ENCODE data around the gene MEGF10. TPM values are rescaled to one million over a fixed set of nuclear protein-coding genes. Genes with fewer than 3 reads are reported as not detected.

Gene MEGF10
- polyA plus RNA-seq, 1 donor from 2014 or later: 0.05 TPM

- Histone ChIP-seq H3K9ac (ENCODE audit: low read length) (no peak overlapping the region), H3K27ac (ENCODE audit: low read length) (no peak overlapping the region), H3K9me3 (ENCODE audit: low read length) (no peaks in the 10 kb centered on the region), H3K4me3 (ENCODE audit: low read length) (no peak overlapping the region), H4K20me1 (ENCODE audit: insufficient read depth) (no peaks in the 10 kb centered on the region), H3K36me3 (ENCODE audit: insufficient read depth, low read length) (no peaks in the 10 kb centered on the region), H3K9me2 (ENCODE audit: insufficient read depth, low read length) (no peaks in the 10 kb centered on the region), H3K79me2 (replicated peaks; ENCODE audit: insufficient read depth, low read length) (no peaks in the 10 kb centered on the region), H2AFZ (ENCODE audit: low read depth, low read length) (no peak overlapping the region), H3F3A (ENCODE audit: insufficient read depth, low read length, poor library complexity, severe bottlenecking) (no peaks in the 10 kb centered on the region), H3K27me3 (ENCODE audit: insufficient read depth, low read depth, low read length) (no peaks in the 10 kb centered on the region), H3K4me2 (ENCODE audit: low read length) (no peak overlapping the region)
- TF ChIP-seq REST (IDR thresholded peaks at IDR 0.05; ENCODE audit: borderline replicate concordance): no peak
Observed at GRCh38 chr5:127331890-127332649, 41.5 kb downstream of the MEGF10 start.

- Histone ChIP-seq H3F3A (ENCODE audit: insufficient read depth, low read length, poor library complexity, severe bottlenecking) (no peaks in the 10 kb centered on the region), H2AFZ (ENCODE audit: low read depth, low read length) (no peak overlapping the region), H3K79me2 (replicated peaks; ENCODE audit: insufficient read depth, low read length) (no peaks in the 10 kb centered on the region), H4K20me1 (ENCODE audit: insufficient read depth) (no peaks in the 10 kb centered on the region), H3K9ac (ENCODE audit: low read length) (no peak overlapping the region), H3K4me2 (ENCODE audit: low read length) (no peak overlapping the region), H3K9me3 (ENCODE audit: low read length) (no peaks in the 10 kb centered on the region), H3K4me3 (ENCODE audit: low read length) (no peak overlapping the region), H3K9me2 (ENCODE audit: insufficient read depth, low read length) (no peaks in the 10 kb centered on the region), H3K27ac (ENCODE audit: low read length) (no peak overlapping the region), H3K27me3 (ENCODE audit: insufficient read depth, low read depth, low read length) (no peaks in the 10 kb centered on the region), H3K36me3 (ENCODE audit: insufficient read depth, low read length) (no peaks in the 10 kb centered on the region)
- no peak for TF ChIP-seq RAD21 (conservative IDR thresholded peaks at IDR 0.05)
- no peak for TF ChIP-seq CTCF (IDR thresholded peaks at IDR 0.05; ENCODE audit: poor library complexity, severe bottlenecking)
- TF ChIP-seq EZH2 (IDR thresholded peaks at IDR 0.05; ENCODE audit: borderline replicate concordance, insufficient read depth, low read length, poor library complexity, severe bottlenecking): no peak
- TF ChIP-seq MXI1 (conservative IDR thresholded peaks at IDR 0.05; ENCODE audit: poor library complexity, severe bottlenecking): no peak
- TF ChIP-seq REST (IDR thresholded peaks at IDR 0.05; ENCODE audit: borderline replicate concordance): no peak
- TF ChIP-seq EP300 (conservative IDR thresholded peaks at IDR 0.05; ENCODE audit: poor library complexity, severe bottlenecking): no peak
- TF ChIP-seq TAF1 (IDR thresholded peaks at IDR 0.05; ENCODE audit: low read depth): no peak
- no peak for TF ChIP-seq POLR2AphosphoS5 (IDR thresholded peaks at IDR 0.05)
- no peak for TF ChIP-seq SMC3 (conservative IDR thresholded peaks at IDR 0.05; ENCODE audit: poor library complexity)
Observed at GRCh38 chr5:127333483-127333882, 42.9 kb downstream of the MEGF10 start.

All from neural cell (in vitro differentiated cells).